ENCODE measurements around the gene CROCC2.

DNA sequence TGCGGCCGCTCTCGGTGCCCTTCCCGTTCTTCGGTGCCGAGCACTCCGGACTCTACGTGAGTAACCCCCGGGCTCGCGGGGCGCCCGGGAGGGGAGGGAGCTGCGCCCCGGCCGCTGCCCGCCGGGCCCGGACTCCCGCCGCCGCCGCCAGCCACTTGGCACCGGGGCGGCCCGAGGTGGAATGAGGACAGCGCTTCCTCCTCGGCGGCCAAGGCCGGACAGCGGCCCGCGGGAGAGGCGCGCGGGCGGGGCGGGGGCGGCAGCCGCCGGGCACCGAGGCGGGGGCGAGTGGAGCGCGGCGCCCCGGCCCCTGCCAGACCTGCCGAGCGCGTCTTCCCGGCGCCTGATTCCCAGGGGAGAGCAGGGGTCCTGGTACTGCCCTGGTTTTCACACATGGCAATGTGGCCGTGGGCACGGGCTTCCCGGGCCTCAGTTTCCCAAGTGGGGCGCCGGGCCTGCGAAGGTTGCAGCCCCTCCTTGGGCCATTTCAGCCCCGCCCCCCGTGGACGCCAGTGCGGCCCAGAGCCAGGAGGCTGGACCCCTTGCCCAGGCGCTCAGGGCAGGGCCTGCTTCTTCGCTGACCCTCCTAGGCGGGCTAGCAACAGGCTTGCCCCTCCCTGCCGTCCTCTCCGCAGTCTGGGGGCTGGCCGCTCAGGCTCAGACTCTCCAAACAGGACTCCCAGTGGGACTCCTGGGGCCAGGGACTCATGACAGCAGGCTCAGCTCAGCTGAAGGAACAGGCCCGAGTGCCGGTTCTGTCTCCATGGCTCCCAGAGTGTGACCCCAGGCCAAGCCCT is 93.1 kb downstream of the CROCC2 start:
- TF ChIP-seq CTCF (conservative IDR thresholded peaks at IDR 0.05; ENCODE audit: low read length) (no peak), EZH2phosphoT487 (IDR thresholded peaks at IDR 0.05; ENCODE audit: borderline replicate concordance, low read depth, low read length) (no peak)
